LNCaP clone FGC (cell line): ENCODE data around the gene ASTN1.

Experiments used
- DNase-seq: peaks from one replicate; pipeline ENCODE4 v3.0.0-alpha.2; 2011; ENCODE audit warnings: low read depth
- H3K4me3 ChIP-seq: 2 replicates; pipeline ENCODE4 v1.5.1; 2011; ENCODE audit warnings: mild to moderate bottlenecking, low read depth, low read length, control low read depth
- CTCF ChIP-seq: IDR thresholded peaks from 2 replicates; pipeline ENCODE4 v1.5.1; 2012; ENCODE audit warnings: mild to moderate bottlenecking; ENCODE audit not compliant: control insufficient read depth, insufficient read depth; ENCODE audit errors: extremely low read depth

Gene ASTN1

GRCh38 chr1:176843352-176844297 is 320.9 kb downstream of the ASTN1 start:
- peak; percentile 46 for DNase-seq
- peak; percentile 73 for TF ChIP-seq CTCF
- no peak overlapping the region for H3K4me3 ChIP-seq

DNA sequence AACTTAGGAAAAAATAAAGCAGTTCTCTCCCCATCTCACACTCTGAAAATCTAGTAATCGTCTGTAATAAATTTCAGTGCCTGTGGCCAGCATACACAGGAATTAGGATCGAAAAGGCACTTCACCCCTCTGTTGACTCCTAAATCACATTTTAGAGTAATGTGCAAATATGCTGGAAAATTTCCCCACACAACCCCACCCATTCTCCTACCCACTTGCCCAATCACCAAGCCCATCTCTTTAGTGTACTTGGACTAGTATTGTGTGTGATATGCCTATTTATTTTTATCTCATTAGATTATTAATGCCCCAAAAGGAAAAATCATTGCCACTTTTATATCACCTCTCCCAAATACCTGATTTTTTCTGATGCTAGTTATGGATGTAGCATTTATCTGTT is 323.3 kb downstream of the ASTN1 start:
- no peak overlapping the region for H3K4me3 ChIP-seq
- no peak for DNase-seq
- no peak for TF ChIP-seq CTCF

DNA sequence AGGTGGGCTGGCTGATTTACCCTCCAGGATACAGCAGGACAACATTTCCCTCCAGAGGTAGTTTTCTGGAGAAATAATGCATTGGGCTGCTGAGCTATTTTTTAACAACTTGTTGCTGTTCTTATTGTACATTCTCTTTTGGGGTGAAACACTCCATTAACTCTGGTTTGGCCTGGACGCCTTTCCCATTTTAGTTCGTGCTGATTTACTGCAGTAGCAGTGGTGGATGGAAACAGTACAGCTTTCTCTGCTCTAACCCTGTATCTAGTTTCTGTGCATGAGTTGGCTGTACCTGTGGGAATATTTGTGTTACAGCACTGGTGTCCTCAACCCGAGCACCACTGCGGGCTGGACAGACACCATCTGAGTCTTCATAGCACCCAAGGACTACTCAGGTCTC is 325.3 kb downstream of the ASTN1 start:
- TF ChIP-seq CTCF, result no peak
- no peak overlapping the region for H3K4me3 ChIP-seq
- DNase-seq, result no peak

DNA sequence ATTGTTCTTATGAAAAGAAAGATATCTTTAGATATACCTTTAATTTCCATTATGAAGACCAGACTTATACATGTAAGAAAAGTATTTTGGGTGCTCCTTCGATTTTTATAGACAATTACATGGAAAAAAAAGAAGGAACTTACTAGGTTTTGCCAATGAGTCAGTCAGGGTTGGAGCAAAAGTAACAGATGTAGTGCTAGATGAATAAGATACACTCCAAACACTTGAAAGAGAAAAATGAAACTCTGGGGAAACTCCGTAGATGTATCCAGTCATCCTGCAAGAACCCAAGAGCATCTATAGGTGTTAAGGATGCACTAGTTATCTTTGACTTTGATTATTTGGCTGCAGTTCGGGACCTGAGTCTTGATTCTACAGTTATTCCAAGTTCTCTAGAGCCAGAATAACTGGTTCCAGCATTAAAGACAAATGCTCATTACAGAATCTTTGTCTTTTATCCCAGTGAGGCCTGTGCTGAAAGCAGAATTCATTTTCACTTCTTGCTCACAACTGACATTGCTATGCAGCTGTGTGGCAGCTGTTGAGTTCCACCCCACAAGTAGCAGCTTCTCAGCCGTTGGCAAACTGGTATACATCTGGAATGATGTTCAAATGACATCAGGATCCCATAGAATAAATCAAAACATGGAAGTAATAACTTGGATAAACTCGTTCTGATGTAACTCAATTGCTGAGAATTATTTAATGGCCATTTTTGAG is 326.1 kb downstream of the ASTN1 start:
- TF ChIP-seq CTCF, result no peak
- H3K4me3 ChIP-seq, result no peak overlapping the region
- DNase-seq, result no peak

DNA sequence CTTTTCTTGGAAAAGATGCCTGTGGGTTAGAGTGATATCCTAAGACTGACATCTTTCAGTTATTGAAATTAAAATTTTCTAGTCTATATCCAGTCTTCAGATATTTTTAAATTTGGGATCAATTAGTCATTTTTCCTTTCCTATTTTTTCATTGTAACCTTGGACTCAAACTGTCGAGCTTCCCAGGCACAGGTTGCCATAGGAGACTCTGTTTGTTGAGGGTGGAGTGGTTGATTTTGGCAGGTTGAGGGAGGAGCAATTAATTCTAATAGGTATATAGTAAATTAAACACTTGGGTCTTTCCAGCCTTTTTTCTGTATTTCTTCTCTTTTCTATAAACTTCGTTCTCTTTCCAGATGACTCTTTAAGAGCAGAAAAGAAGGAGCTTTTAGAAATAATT is 326.8 kb downstream of the ASTN1 start:
- no peak for DNase-seq
- H3K4me3 ChIP-seq, result no peak overlapping the region
- no peak for TF ChIP-seq CTCF

GRCh38 chr1:176831150-176831549 is 333.4 kb downstream of the ASTN1 start:
- no peak for TF ChIP-seq CTCF
- DNase-seq, result no peak

GRCh38 chr1:176829261-176829660 is 335.3 kb downstream of the ASTN1 start:
- no peak for TF ChIP-seq CTCF
- no peak for DNase-seq
- no peak overlapping the region for H3K4me3 ChIP-seq

More at GRCh38 chr1:176831150-176831549, 333.4 kb downstream of the ASTN1 start:
- no peak overlapping the region for H3K4me3 ChIP-seq
